Thoracic aorta (tissue), 2 donors: ENCODE data around the gene DUSP19. TPM values are rescaled to one million over a fixed set of nuclear protein-coding genes. Genes with fewer than 3 reads are reported as not detected.

ENCODE experiments used
- ATAC-seq: fragments of 150-250 bp; one replicate; pipeline ENCODE4 v1.8.0; 2017; ENCODE audit warnings: low read depth; ENCODE audit not compliant: insufficient number of reproducible peaks, low FRiP score
- DNase-seq: peaks from one replicate; pipeline ENCODE4 v3.0.0-alpha.2; 2020; ENCODE audit warnings: low spot score
- H3K27ac ChIP-seq, 2 donors: fragments of 200-600 bp; sonication (generic); 1 replicate in 1 of 2; 2 replicates in 1 of 2; pipeline ENCODE4 v1.5.1; 2016; ENCODE audit warnings: mild to moderate bottlenecking in 2 of 2, moderate library complexity in 2 of 2
- H3K27me3 ChIP-seq: fragments of 200-600 bp; sonication (generic); replicated peaks from 2 replicates; pipeline ENCODE4 v1.6.0; 2016; ENCODE audit warnings: mild to moderate bottlenecking; ENCODE audit not compliant: insufficient read depth
- H3K36me3 ChIP-seq: fragments of 200-600 bp; sonication (generic); one replicate; pipeline ENCODE4 v1.5.1; 2016
- H3K4me1 ChIP-seq, 2 donors: fragments of 200-600 bp; sonication (generic); 1 replicate in 1 of 2; 2 replicates in 1 of 2; pipeline versions ENCODE4 v1.5.1 to v1.6.0; 2016; ENCODE audit warnings: low read depth in 2 of 2, mild to moderate bottlenecking in 1 of 2; ENCODE audit not compliant: control insufficient read depth in 1 of 2
- H3K4me3 ChIP-seq: fragments of 200-600 bp; sonication (generic); 2 replicates; pipeline ENCODE4 v1.5.1; 2016; ENCODE audit warnings: mild to moderate bottlenecking
- H3K9me3 ChIP-seq: fragments of 200-600 bp; sonication (generic); 2 replicates; pipeline ENCODE4 v1.5.1; 2016
- CTCF ChIP-seq: fragments of 200-600 bp; sonication (generic); IDR thresholded peaks from one replicate; pipeline ENCODE4 v1.5.1; 2019; ENCODE audit warnings: antibody characterized with exemption
- total RNA-seq, 2 donors: library from RNA; depleted of rRNA; stranded (reverse); fragments of >200 nt; gene quantifications; one replicate each; pipeline versions ENCODE4 v1.1.0 to v1.2.3, GENCODE V29; 2016

Gene DUSP19
- 10 to 100 TPM in 1 of 2 donors, 1 to 10 TPM in 1; 5.7 to 14.1 TPM for total RNA-seq

GRCh38 chr2:183078464-183079138 lies at the start of gene DUSP19:
TSS of gene DUSP19 (plus strand) at chr2:183078747. CDS start at chr2:183078934, 187 bp downstream.
- peak; percentile 99 for ATAC-seq
- peak; percentile 68 for DNase-seq
- Histone ChIP-seq H3K9me3 (no peaks in the 10 kb centered on the region), H3K27me3 (no peaks in the 10 kb centered on the region), H3K36me3 (no peaks in the 10 kb centered on the region), H3K27ac (peak within 1 kb of the TSS; percentile 88), H3K4me1 (peaks cover 3 to 23% of the 10 kb centered on the region in 2 donors), H3K4me3 (peak within 1 kb of the TSS; percentile 83)
- TF ChIP-seq CTCF: no peak

GRCh38 chr2:183029219-183029618 lies 49.3 kb upstream of the DUSP19 start:
- Histone ChIP-seq H3K9me3 (no peaks in the 10 kb centered on the region), H3K4me1 (peaks cover 54 to 72% of the 10 kb centered on the region in 2 donors), H3K4me3 (no peak overlapping the region), H3K27ac (no peak overlapping the region), H3K27me3 (no peaks in the 10 kb centered on the region), H3K36me3 (no peaks in the 10 kb centered on the region)
- no peak for DNase-seq
- TF ChIP-seq CTCF: no peak
- no peak for ATAC-seq

GRCh38 chr2:183031911-183032794 lies 46.4 kb upstream of the DUSP19 start:
- H3K9me3 ChIP-seq: no peaks in the 10 kb centered on the region
- peak overlapping the region; percentile 11 for H3K4me3 ChIP-seq

GRCh38 chr2:183033951-183034350 lies 44.6 kb upstream of the DUSP19 start:
- peaks cover 44 to 80% of the 10 kb centered on the region in 2 donors for H3K4me1 ChIP-seq
- H3K27ac ChIP-seq: peak overlapping the region; percentile 26 to 50
- DNase-seq (no peak), ATAC-seq (no peak)
- no peak for TF ChIP-seq CTCF
- peak overlapping the region; percentile 90 for H3K4me3 ChIP-seq
- H3K9me3 ChIP-seq: no peaks in the 10 kb centered on the region
- H3K27me3 ChIP-seq: no peaks in the 10 kb centered on the region
- no peaks in the 10 kb centered on the region for H3K36me3 ChIP-seq

More at GRCh38 chr2:183031911-183032794, 46.4 kb upstream of the DUSP19 start:
- no peak for ATAC-seq
- no peak for DNase-seq
- H3K36me3 ChIP-seq: no peaks in the 10 kb centered on the region
- TF ChIP-seq CTCF: no peak
- peak overlapping the region in 1 of 2 donors; percentile 28 for H3K27ac ChIP-seq
- H3K4me1 ChIP-seq: peaks cover 53 to 84% of the 10 kb centered on the region in 2 donors
- H3K27me3 ChIP-seq: no peaks in the 10 kb centered on the region

GRCh38 chr2:183034806-183035205 lies 43.7 kb upstream of the DUSP19 start:
- DNase-seq: no peak
- no peak for ATAC-seq
- Histone ChIP-seq H3K36me3 (no peaks in the 10 kb centered on the region), H3K9me3 (no peaks in the 10 kb centered on the region), H3K4me1 (peaks cover 44 to 78% of the 10 kb centered on the region in 2 donors), H3K4me3 (peak overlapping the region; percentile 90), H3K27me3 (no peaks in the 10 kb centered on the region), H3K27ac (peak overlapping the region; percentile 18 to 50)
- no peak for TF ChIP-seq CTCF
